ENCODE measurements around the gene MXRA8. TPM values are rescaled to one million over a fixed set of nuclear protein-coding genes. Genes with fewer than 3 reads are reported as not detected.

MXRA8 gene
- total RNA-seq, 1 donor from 2014 or later, result 24.3 TPM

- H3K27me3 Mint-ChIP-seq, result no peaks in the 10 kb centered on the region
- TF ChIP-seq CTCF (IDR thresholded peaks at IDR 0.05; ENCODE audit: unreplicated experiment), result no peak
- H3K9me3 Mint-ChIP-seq (ENCODE audit: low read depth), result no peaks in the 10 kb centered on the region
- H3K4me1 Mint-ChIP-seq (ENCODE audit: low read depth), result peaks cover 14% of the 10 kb centered on the region
- H3K27ac Mint-ChIP-seq, result no peak overlapping the region
- DNase-seq (ENCODE audit: low spot score, unreplicated experiment), result no peak
- H3K36me3 Mint-ChIP-seq (ENCODE audit: insufficient read depth), result no peaks in the 10 kb centered on the region
- H3K4me3 Mint-ChIP-seq (ENCODE audit: low read depth), result no peak overlapping the region
Observed at GRCh38 chr1:1302951-1303509, 55.3 kb downstream of the MXRA8 start.

Small RNAs within 50 kb of the gene (microRNA-seq; reads per million reads assigned to microRNA genes)
- gene MIR6727 (ENCODE audit: borderline number of aligned reads, unreplicated experiment) (not detected), gene MIR6808 (ENCODE audit: borderline number of aligned reads, unreplicated experiment) (not detected)

Other genes with a start within 250 kb of the MXRA8 start
- gene C1orf159, start 242.5 kb downstream of the MXRA8 start, total RNA-seq, result 21.3 and 23.2 TPM in 2 replicates
- 5.0 and 5.5 TPM in 2 replicates for gene TTLL10, start 184.7 kb downstream of the MXRA8 start, total RNA-seq
- 0.48 TPM in 1 of 2 replicates, not detected in the other for gene TNFRSF18, start 152.0 kb downstream of the MXRA8 start, total RNA-seq
- gene TNFRSF4, start 144.4 kb downstream of the MXRA8 start, total RNA-seq, result 0.33 and 0.38 TPM in 2 replicates
- gene SDF4, start 126.6 kb downstream of the MXRA8 start, total RNA-seq, result 103 and 107 TPM in 2 replicates
- gene B3GALT6, start 126.3 kb downstream of the MXRA8 start, total RNA-seq, result 31.7 and 31.9 TPM in 2 replicates
- 1.7 and 2.7 TPM in 2 replicates for gene C1QTNF12, start 111.8 kb downstream of the MXRA8 start, total RNA-seq
- 67.0 and 73.6 TPM in 2 replicates for gene UBE2J2, start 84.7 kb downstream of the MXRA8 start, total RNA-seq
- 7.4 and 11.3 TPM in 2 replicates for gene SCNN1D, start 78.1 kb downstream of the MXRA8 start, total RNA-seq
- gene ACAP3, start 50.6 kb downstream of the MXRA8 start, total RNA-seq, result 111 and 124 TPM in 2 replicates
- gene PUSL1, start 50.0 kb downstream of the MXRA8 start, total RNA-seq, result 13.8 and 17.9 TPM in 2 replicates
- 163 and 177 TPM in 2 replicates for gene INTS11, start 33.9 kb downstream of the MXRA8 start, total RNA-seq
- gene CPTP, start 33.8 kb downstream of the MXRA8 start, total RNA-seq, result 16.8 and 17.5 TPM in 2 replicates
- 1.1 and 1.2 TPM in 2 replicates for gene TAS1R3, start 27.3 kb downstream of the MXRA8 start, total RNA-seq
- gene DVL1, start 9.1 kb downstream of the MXRA8 start, total RNA-seq, result 60.1 and 63.1 TPM in 2 replicates
- gene AURKAIP1, start 16.7 kb upstream of the MXRA8 start, total RNA-seq, result 107 TPM in 2 replicates
- 381 and 386 TPM in 2 replicates for gene CCNL2, start 40.8 kb upstream of the MXRA8 start, total RNA-seq
- 104 and 109 TPM in 2 replicates for gene MRPL20, start 48.7 kb upstream of the MXRA8 start, total RNA-seq
- gene ANKRD65, start 62.7 kb upstream of the MXRA8 start, total RNA-seq, result 15.1 and 18.1 TPM in 2 replicates
- 29.7 and 36.8 TPM in 2 replicates for gene VWA1, start 77.1 kb upstream of the MXRA8 start, total RNA-seq
- 1.6 and 1.9 TPM in 2 replicates for gene ATAD3C, start 91.1 kb upstream of the MXRA8 start, total RNA-seq
- 36.7 and 42.0 TPM in 2 replicates for gene ATAD3B, start 113.2 kb upstream of the MXRA8 start, total RNA-seq
- 37.4 and 38.8 TPM in 2 replicates for gene ATAD3A, start 153.6 kb upstream of the MXRA8 start, total RNA-seq
- 5.1 and 6.6 TPM in 2 replicates for gene TMEM240, start 182.1 kb upstream of the MXRA8 start, total RNA-seq
- gene SSU72, start 216.3 kb upstream of the MXRA8 start, total RNA-seq, result 114 and 118 TPM in 2 replicates
- gene FNDC10, start 241.6 kb upstream of the MXRA8 start, total RNA-seq, result 2.7 and 4.2 TPM in 2 replicates

All from progenitor cell of endocrine pancreas (in vitro differentiated cells).